Right lobe of liver (tissue), 6 donors: ENCODE results near the gene SMR3A. TPM values are rescaled to one million over a fixed set of nuclear protein-coding genes. Genes with fewer than 3 reads are reported as not detected.

Source experiments
- ATAC-seq, 4 donors: fragments of 200-7000 bp; cut with Tn5 transposase; one replicate each; pipeline ENCODE4 v1.9.1; 2020; ENCODE audit warnings: mild to moderate bottlenecking in 4 of 4, moderate library complexity in 4 of 4
- DNase-seq, 3 donors: peaks; one replicate each; pipeline ENCODE4 v3.0.0-alpha.2; 2020
- H3K27ac ChIP-seq, 3 donors: fragments of 200-600 bp; one replicate each; pipeline ENCODE4 v1.8.0; 2022
- H3K27me3 ChIP-seq, 2 donors: fragments of 200-600 bp; one replicate each; pipeline ENCODE4 v1.8.0; 2022
- H3K36me3 ChIP-seq, 4 donors: fragments of 200-600 bp; sonication (generic) in 1 of 4; one replicate each; pipeline versions ENCODE4 v1.5.1 to v1.8.0; 2017 to 2022; ENCODE audit warnings: control low read depth in 1 of 4
- H3K4me1 ChIP-seq, 4 donors: fragments of 200-600 bp; sonication (generic) in 1 of 4; one replicate each; pipeline versions ENCODE4 v1.5.1 to v1.8.0; 2017 to 2022; ENCODE audit warnings: control low read depth in 1 of 4
- H3K4me3 ChIP-seq, 3 donors: fragments of 200-600 bp; one replicate each; pipeline ENCODE4 v1.8.0; 2022
- H3K9me3 ChIP-seq, 4 donors: fragments of 200-600 bp; sonication (generic) in 1 of 4; one replicate each; pipeline versions ENCODE4 v1.5.1 to v1.8.0; 2017 to 2022; ENCODE audit warnings: control low read depth in 1 of 4
- CTCF ChIP-seq, 4 donors: fragments of 200-600 bp in 3 of 4; fragments of 450-650 bp in 1 of 4; IDR thresholded peaks; one replicate each; pipeline versions ENCODE4 v1.5.1 to v1.8.0; 2016 to 2022; ENCODE audit warnings: antibody characterized with exemption in 4 of 4, mild to moderate bottlenecking in 2 of 4
- POLR2A ChIP-seq: fragments of 450-650 bp; IDR thresholded peaks from one replicate; pipeline ENCODE4 v1.6.1; 2017; ENCODE audit warnings: antibody characterized with exemption, mild to moderate bottlenecking
- WGBS: methylation state at CpG from one replicate; pipeline ENCODE4 v1.1.6; 2018; ENCODE audit warnings: low coverage, low lambda C conversion rate; ENCODE audit not compliant: insufficient coverage; ENCODE audit errors: missing lambda C conversion rate; 5-methylcytosine and 5-hydroxymethylcytosine counted together
- intact Hi-C, 2 donors: fragments of 100-400 bp; cut with DNase I; formaldehyde crosslinking; loops; one replicate each; pipeline versions ENCODE4 v1.11.2 to v1.14.1; 2022
- total RNA-seq, 6 experiments: library from RNA; depleted of rRNA in 2 of 6; stranded (reverse); fragments of >200 nt in 2 of 6; fragmentation: NEBNext Ultra II Directional in 3 of 6; extraction: Animal tissue kit (Norgen Biotek cat#: 25700) in 3 of 6; gene quantifications; one replicate each; pipeline versions ENCODE4 v1.1.0 to v1.2.4, GENCODE V29; 2016 to 2023
- donor health status: DM: no; HTN: yes; CAD: no.
- donor health status: DM: no; HTN: no; CAD: no.
- donor health status: DM: no; HTN: no; CAD: no.
- donor health status: DM: no; HTN: yes; CAD: no.
- donor health status: DM: no; HTN: yes; CAD: no.

The SMR3A gene
- total RNA-seq, 6 experiments from 2014 or later = not detected

- TF ChIP-seq POLR2A (no peak), CTCF (IDR thresholded peaks at IDR 0.05) (no peak)
- H3K4me3 ChIP-seq = no peak overlapping the region
- 59% methylated on average over 5 of the region's 5 CpGs for WGBS
- H3K36me3 ChIP-seq = no peaks in the 10 kb centered on the region
- no peaks in the 10 kb centered on the region for H3K4me1 ChIP-seq
- no peak for ATAC-seq
- no peaks in the 10 kb centered on the region for H3K9me3 ChIP-seq
- H3K27ac ChIP-seq = no peak overlapping the region
- intact Hi-C loops = no loop called here
- no peak for DNase-seq
- no peaks in the 10 kb centered on the region for H3K27me3 ChIP-seq
Observed at GRCh38 chr4:70336043-70336442, 24.5 kb upstream of the SMR3A start.

- H3K9me3 ChIP-seq = no peaks in the 10 kb centered on the region
- WGBS = 60% methylated on average over 1 of the region's 1 CpG
- H3K4me3 ChIP-seq = no peak overlapping the region
- ATAC-seq = no peak
- intact Hi-C loops = no loop called here
- no peak for TF ChIP-seq CTCF (IDR thresholded peaks at IDR 0.05)
- no peak for TF ChIP-seq POLR2A
- no peaks in the 10 kb centered on the region for H3K4me1 ChIP-seq
- H3K27me3 ChIP-seq = no peaks in the 10 kb centered on the region
- no peak for DNase-seq
- H3K27ac ChIP-seq = no peak overlapping the region
- no peaks in the 10 kb centered on the region for H3K36me3 ChIP-seq
Observed at GRCh38 chr4:70337886-70338420, 22.6 kb upstream of the SMR3A start.

GRCh38 chr4:70356185-70356584 lies 4.4 kb upstream of the SMR3A start:
- DNase-seq = no peak
- WGBS = 19% methylated on average over 1 of the region's 1 CpG
- Histone ChIP-seq H3K4me1 (no peaks in the 10 kb centered on the region), H3K4me3 (no peak overlapping the region), H3K36me3 (no peaks in the 10 kb centered on the region), H3K27me3 (no peaks in the 10 kb centered on the region), H3K9me3 (no peaks in the 10 kb centered on the region), H3K27ac (no peak overlapping the region)
- ATAC-seq = no peak
- TF ChIP-seq POLR2A (no peak), CTCF (IDR thresholded peaks at IDR 0.05) (no peak)
- intact Hi-C loops = no loop called here

GRCh38 chr4:70359115-70359661 lies 1.4 kb upstream of the SMR3A start:
- Histone ChIP-seq H3K9me3 (no peaks in the 10 kb centered on the region), H3K4me3 (no peak overlapping the region), H3K27ac (no peak overlapping the region), H3K27me3 (no peaks in the 10 kb centered on the region), H3K36me3 (no peaks in the 10 kb centered on the region), H3K4me1 (no peaks in the 10 kb centered on the region)
- TF ChIP-seq CTCF (IDR thresholded peaks at IDR 0.05) = no peak
- TF ChIP-seq POLR2A = no peak
- 20% methylated on average over 3 of the region's 3 CpGs for WGBS
- DNase-seq = no peak
- no peak for ATAC-seq
- intact Hi-C loops = no loop called here

- intact Hi-C loops = no loop called here
- Histone ChIP-seq H3K27ac (no peak overlapping the region), H3K9me3 (no peaks in the 10 kb centered on the region), H3K4me1 (no peaks in the 10 kb centered on the region), H3K36me3 (no peaks in the 10 kb centered on the region), H3K4me3 (no peak overlapping the region), H3K27me3 (no peaks in the 10 kb centered on the region)
- DNase-seq (no peak), ATAC-seq (no peak)
- no peak for TF ChIP-seq CTCF (IDR thresholded peaks at IDR 0.05)
- TF ChIP-seq POLR2A = no peak
- WGBS = 71% methylated on average over 5 of the region's 5 CpGs
Observed at GRCh38 chr4:70364002-70364401, 3.4 kb downstream of the SMR3A start.
